GM12873 (cell line): Measurements from ENCODE around the gene OSBPL2.

Source experiments
- TF ChIP-seq, protein P1 (sequence below): IDR thresholded peaks from 2 replicates; pipeline ENCODE4 v1.5.1; 2012; ENCODE audit warnings: low read depth, mild to moderate bottlenecking, moderate library complexity, low read length, control low read depth; ENCODE audit not compliant: insufficient read depth; ENCODE audit errors: missing control alignments

OSBPL2 gene

GRCh38 chr20:62244644-62245108, 6.4 kb downstream of the OSBPL2 start:
- TF ChIP-seq, protein P1, sequence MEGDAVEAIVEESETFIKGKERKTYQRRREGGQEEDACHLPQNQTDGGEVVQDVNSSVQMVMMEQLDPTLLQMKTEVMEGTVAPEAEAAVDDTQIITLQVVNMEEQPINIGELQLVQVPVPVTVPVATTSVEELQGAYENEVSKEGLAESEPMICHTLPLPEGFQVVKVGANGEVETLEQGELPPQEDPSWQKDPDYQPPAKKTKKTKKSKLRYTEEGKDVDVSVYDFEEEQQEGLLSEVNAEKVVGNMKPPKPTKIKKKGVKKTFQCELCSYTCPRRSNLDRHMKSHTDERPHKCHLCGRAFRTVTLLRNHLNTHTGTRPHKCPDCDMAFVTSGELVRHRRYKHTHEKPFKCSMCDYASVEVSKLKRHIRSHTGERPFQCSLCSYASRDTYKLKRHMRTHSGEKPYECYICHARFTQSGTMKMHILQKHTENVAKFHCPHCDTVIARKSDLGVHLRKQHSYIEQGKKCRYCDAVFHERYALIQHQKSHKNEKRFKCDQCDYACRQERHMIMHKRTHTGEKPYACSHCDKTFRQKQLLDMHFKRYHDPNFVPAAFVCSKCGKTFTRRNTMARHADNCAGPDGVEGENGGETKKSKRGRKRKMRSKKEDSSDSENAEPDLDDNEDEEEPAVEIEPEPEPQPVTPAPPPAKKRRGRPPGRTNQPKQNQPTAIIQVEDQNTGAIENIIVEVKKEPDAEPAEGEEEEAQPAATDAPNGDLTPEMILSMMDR: no peak

- TF ChIP-seq, protein P1: no peak
Measured at GRCh38 chr20:62245911-62246280, 7.6 kb downstream of the OSBPL2 start.

DNA sequence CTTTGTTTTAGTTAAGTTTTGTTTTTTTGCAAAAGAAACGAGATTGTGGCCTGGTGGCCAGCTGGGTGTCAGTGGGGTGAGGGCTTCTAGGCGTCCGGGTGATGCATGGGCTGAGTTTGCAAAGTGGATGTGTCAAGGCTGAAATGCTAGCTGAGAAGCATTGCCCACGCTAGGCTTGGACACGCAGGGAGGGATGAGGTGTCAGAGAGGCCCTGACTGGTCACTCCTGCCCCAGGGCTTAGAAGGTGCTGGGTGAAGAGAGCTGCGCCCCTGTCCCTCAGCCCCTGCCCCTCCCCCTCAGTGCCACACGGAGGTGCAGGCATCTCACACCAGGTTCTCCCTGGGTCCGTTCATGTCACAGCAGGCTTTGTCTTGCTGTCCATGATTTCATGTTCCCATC, 8.1 kb downstream of the OSBPL2 start:
- TF ChIP-seq, protein P1: no peak

DNA sequence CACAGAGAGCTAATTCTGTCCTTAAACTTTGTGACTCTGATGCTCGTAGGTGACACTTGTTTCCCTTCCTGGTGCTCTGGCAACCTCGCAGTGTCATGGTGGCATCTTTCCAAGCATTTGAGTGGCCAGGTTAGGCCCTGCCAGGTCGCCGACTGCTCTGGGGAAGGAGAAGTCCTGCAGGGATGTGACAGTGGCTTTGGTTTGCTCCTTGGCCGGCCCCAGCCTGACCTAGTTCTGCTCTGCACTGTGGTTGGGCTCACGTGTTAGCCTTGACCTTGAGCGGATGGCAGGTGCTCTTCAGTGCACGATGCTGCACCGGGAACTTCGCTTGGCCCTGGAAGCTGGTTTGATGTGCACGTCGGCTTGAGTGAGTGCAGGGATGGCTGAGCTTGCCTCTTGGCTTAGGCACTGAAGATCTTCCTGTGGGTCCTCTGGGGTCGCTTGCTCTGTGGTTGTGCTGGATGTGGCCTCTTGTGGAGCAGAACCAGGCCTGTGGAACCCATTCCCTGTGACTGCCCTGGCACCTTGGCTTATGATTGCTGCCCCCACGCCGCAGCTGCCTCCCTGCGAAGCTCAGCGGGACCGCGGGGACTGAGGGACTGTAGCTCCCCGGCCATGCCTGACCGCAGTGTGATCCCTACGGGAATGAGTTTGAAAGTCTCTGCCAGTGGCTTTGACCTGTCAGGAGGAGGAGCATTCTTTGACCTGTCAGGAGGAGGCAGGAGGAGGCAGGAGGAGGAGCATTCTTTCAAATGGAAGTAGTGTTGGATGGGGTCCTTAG, 8.7 kb downstream of the OSBPL2 start:
- TF ChIP-seq, protein P1: no peak

DNA sequence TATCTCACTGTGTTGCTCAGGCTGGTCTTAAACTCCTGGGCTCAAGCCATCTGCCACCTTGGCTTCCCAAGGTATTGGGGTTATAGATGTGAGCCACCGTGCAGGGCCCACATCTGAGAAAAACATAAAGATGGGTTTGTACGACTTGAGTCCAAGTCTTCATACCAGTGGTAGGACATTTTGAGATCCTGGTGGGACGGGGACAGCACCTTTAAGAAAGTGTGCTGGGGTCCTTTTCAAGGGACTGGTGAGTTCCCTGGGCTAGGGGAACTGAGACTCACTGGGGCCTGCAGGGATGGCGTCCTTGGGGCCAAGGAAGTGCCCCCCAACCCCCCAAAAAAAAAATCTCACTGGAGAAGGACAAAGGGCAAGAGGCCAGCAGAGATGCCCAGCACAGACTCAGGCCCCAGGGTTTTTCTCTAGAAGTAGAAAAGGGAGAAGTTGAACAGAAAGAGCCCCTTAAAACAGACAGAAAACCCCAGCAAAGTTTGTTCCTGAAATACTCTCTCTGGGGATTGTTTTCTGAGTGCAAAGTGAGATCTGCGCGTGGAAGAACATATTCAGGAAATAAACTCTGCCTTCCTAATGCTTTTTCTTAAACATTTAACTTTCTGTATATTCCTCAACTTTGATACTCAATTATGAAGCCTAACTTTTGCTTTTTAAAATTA, 10.7 kb downstream of the OSBPL2 start:
- TF ChIP-seq, protein P1: no peak

GRCh38 chr20:62252342-62252966, 14.1 kb downstream of the OSBPL2 start:
- TF ChIP-seq, protein P1: no peak

DNA sequence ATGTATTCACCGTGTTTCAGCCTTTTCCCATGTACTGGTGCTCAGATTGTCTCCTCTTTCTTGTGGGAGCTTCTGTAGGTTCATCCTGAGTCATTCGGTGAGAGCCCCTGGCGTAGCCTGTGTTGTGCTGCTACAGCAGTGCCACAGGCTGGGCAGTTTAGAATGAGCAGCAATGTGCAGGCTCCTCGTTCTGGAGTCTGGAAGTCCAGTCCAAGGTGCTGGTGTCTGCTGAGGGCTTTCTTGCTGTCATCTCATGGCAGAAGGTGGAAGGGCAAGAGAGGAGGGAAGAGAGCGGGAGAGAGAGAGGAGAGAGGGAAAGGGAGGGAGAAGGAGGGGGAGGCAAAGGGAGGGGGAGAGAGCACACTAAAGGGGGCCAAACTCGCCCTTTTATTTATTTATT, 15.1 kb downstream of the OSBPL2 start:
- TF ChIP-seq, protein P1: no peak
